Psoas muscle (tissue), 8 donors: Measurements from ENCODE around the gene IFT122. TPM values are rescaled to one million over a fixed set of nuclear protein-coding genes. Genes with fewer than 3 reads are reported as not detected.

Experiments
- ATAC-seq, 4 donors: fragments of 200-7000 bp; cut with Tn5 transposase; one replicate each; pipeline ENCODE4 v1.9.1; 2020; ENCODE audit warnings: moderate library complexity in 3 of 4, mild to moderate bottlenecking in 2 of 4
- DNase-seq, 2 donors: peaks; one replicate each; pipeline ENCODE4 v3.0.0-alpha.2; 2020
- H3K27ac ChIP-seq: fragments of 200-600 bp; one replicate; pipeline ENCODE4 v1.8.0; 2022
- H3K27me3 ChIP-seq, 3 donors: fragments of 200-600 bp in 1 of 3; one replicate each; pipeline versions ENCODE4 v1.6.1 to v1.8.0; 2013 to 2022; ENCODE audit warnings: low read length in 2 of 3, mild to moderate bottlenecking in 2 of 3, moderate library complexity in 1 of 3; ENCODE audit not compliant: insufficient read depth in 3 of 3
- H3K36me3 ChIP-seq, 2 donors: fragments of 200-600 bp in 1 of 2; one replicate each; pipeline versions ENCODE4 v1.6.1 to v1.8.0; 2013 to 2022; ENCODE audit warnings: low read depth in 1 of 2, mild to moderate bottlenecking in 1 of 2, moderate library complexity in 1 of 2; ENCODE audit not compliant: insufficient read depth in 1 of 2
- H3K4me1 ChIP-seq: fragments of 200-600 bp; one replicate; pipeline ENCODE4 v1.8.0; 2022
- H3K4me3 ChIP-seq: fragments of 200-600 bp; one replicate; pipeline ENCODE4 v1.8.0; 2022; ENCODE audit warnings: mild to moderate bottlenecking
- H3K9me3 ChIP-seq: fragments of 200-600 bp; one replicate; pipeline ENCODE4 v1.8.0; 2022
- CTCF ChIP-seq: fragments of 200-600 bp; IDR thresholded peaks from one replicate; pipeline ENCODE4 v1.8.0; 2022; ENCODE audit warnings: antibody characterized with exemption
- WGBS, 3 donors: extraction: QIAGEN DNeasy Blood & Tissue Kit; methylation state at CpG; one replicate each; pipeline versions ENCODE4 v1.1.6 to v1.1.7; 2013; 5-methylcytosine and 5-hydroxymethylcytosine counted together
- intact Hi-C, 2 donors: fragments of 100-400 bp; cut with DNase I; formaldehyde crosslinking; loops; one replicate each; pipeline versions ENCODE4 v1.11.0 to v1.14.2; 2022
- polyA plus RNA-seq, 3 donors: library from polyadenylated mRNA; stranded (reverse); fragments of 200-250 nt; gene quantifications; one replicate each; pipeline ENCODE4 v1.2.3, GENCODE V29; 2013
- total RNA-seq, 4 donors: library from RNA; stranded (reverse); fragmentation: NEBNext Ultra II Directional in 2 of 4; extraction: Animal tissue kit (Norgen Biotek cat#: 25700) in 2 of 4; gene quantifications; one replicate each; pipeline versions ENCODE4 v1.2.1 to v1.2.4, GENCODE V29; 2021 to 2023
- donor health status: healthy with polysubstance abuse.
- donor health status: DM: no; HTN: no; CAD: no; lungs with moderate emphysema.
- donor health status: Bipolar disorder and iron deficiency.
- donor health status: healthy.
- donor health status: DM: yes; HTN: yes; CAD: no.
- donor health status: DM: no; HTN: no; CAD: no.
- donor health status: DM: no; HTN: no; CAD: no.
- donor health status: DM: yes; HTN: yes; CAD: no.

The IFT122 gene
- total and polyA plus RNA-seq, 7 donors: 2.3 to 7.3 (median 4.5) TPM

GRCh38 chr3:129398803-129399144 lies 41.2 kb upstream of the IFT122 start:
- intact Hi-C loops: no loop called here
- Histone ChIP-seq H3K4me1 (peaks cover 12% of the 10 kb centered on the region), H3K4me3 (peak overlapping the region; percentile 92), H3K36me3 (peaks cover 0 to 14% of the 10 kb centered on the region in 2 donors), H3K27me3 (no peaks in the 10 kb centered on the region), H3K27ac (peak overlapping the region; percentile 94), H3K9me3 (no peaks in the 10 kb centered on the region)
- TF ChIP-seq CTCF: no peak
- ATAC-seq (peak in 2 of 4 donors; percentile 39 to 48), DNase-seq (no peak)
- WGBS, 3 donors: 0 to 1% (median 1%) methylated on average over 18 of the region's 18 CpGs

- WGBS, 3 donors: 0% methylated on average over 25 of the region's 25 CpGs
- peak; percentile 91 for TF ChIP-seq CTCF
- Histone ChIP-seq H3K36me3 (peaks cover 0 to 14% of the 10 kb centered on the region in 2 donors), H3K4me1 (peaks cover 12% of the 10 kb centered on the region), H3K4me3 (peak overlapping the region; percentile 92), H3K9me3 (no peaks in the 10 kb centered on the region), H3K27ac (peak overlapping the region; percentile 94), H3K27me3 (no peaks in the 10 kb centered on the region)
- intact Hi-C loops: no loop called here
- DNase-seq (peak; percentile 71 to 79), ATAC-seq (peak; percentile 92 to 98 (median 94))
Observed at GRCh38 chr3:129399145-129399894, 40.7 kb upstream of the IFT122 start.

- H3K4me1 ChIP-seq: peaks cover 12% of the 10 kb centered on the region
- ATAC-seq (peak; percentile 7 to 45 (median 30)), DNase-seq (no peak)
- H3K4me3 ChIP-seq: peak overlapping the region; percentile 92
- H3K27me3 ChIP-seq: no peaks in the 10 kb centered on the region
- H3K27ac ChIP-seq: peak overlapping the region; percentile 94
- no peaks in the 10 kb centered on the region for H3K9me3 ChIP-seq
- H3K36me3 ChIP-seq: peaks cover 0 to 14% of the 10 kb centered on the region in 2 donors
- 40 to 46% (median 41%) methylated on average over 8 of the region's 8 CpGs for WGBS, 3 donors
- intact Hi-C loops: no loop called here
- TF ChIP-seq CTCF: no peak
Observed at GRCh38 chr3:129399895-129400357, 40.1 kb upstream of the IFT122 start.

GRCh38 chr3:129402210-129402609 lies 37.8 kb upstream of the IFT122 start:
- Histone ChIP-seq H3K27me3 (no peaks in the 10 kb centered on the region), H3K4me1 (peaks cover 12% of the 10 kb centered on the region), H3K27ac (no peak overlapping the region), H3K36me3 (no peaks in the 10 kb centered on the region), H3K9me3 (no peaks in the 10 kb centered on the region), H3K4me3 (no peak overlapping the region)
- intact Hi-C loops: no loop called here
- no peak for ATAC-seq
- no peak for TF ChIP-seq CTCF
- WGBS, 3 donors: 61 to 73% (median 62%) methylated on average over 7 of the region's 7 CpGs
- DNase-seq: no peak

- intact Hi-C loops: no loop called here
- DNase-seq: no peak
- WGBS, 3 donors: 77 to 90% (median 82%) methylated on average over 4 of the region's 4 CpGs
Observed at GRCh38 chr3:129402616-129403015, 37.4 kb upstream of the IFT122 start.

More at GRCh38 chr3:129402616-129403015, 37.4 kb upstream of the IFT122 start:
- H3K9me3 ChIP-seq: no peaks in the 10 kb centered on the region
- no peaks in the 10 kb centered on the region for H3K36me3 ChIP-seq
- H3K27me3 ChIP-seq: no peaks in the 10 kb centered on the region
- H3K4me3 ChIP-seq: no peak overlapping the region
- TF ChIP-seq CTCF: no peak
- ATAC-seq: no peak
- H3K27ac ChIP-seq: no peak overlapping the region
- H3K4me1 ChIP-seq: peaks cover 9% of the 10 kb centered on the region
